Measurements from ENCODE around the gene SERP1.
"Not testable (repeated sequence)": the region's sequence is repeated elsewhere in the genome, so short reads cannot be mapped to it uniquely, and the experiment has no call there.

The SERP1 gene

GRCh38 chr3:150538324-150539208 is 7.7 kb downstream of the SERP1 start:
- DNase-seq, result no peak

GRCh38 chr3:150535204-150535603 is 11.1 kb downstream of the SERP1 start:
- no peak for DNase-seq

- DNase-seq, result no peak
Measured at GRCh38 chr3:150531775-150532174, 14.5 kb downstream of the SERP1 start.

GRCh38 chr3:150528354-150528797 is 17.9 kb downstream of the SERP1 start:
- no peak for DNase-seq

DNA sequence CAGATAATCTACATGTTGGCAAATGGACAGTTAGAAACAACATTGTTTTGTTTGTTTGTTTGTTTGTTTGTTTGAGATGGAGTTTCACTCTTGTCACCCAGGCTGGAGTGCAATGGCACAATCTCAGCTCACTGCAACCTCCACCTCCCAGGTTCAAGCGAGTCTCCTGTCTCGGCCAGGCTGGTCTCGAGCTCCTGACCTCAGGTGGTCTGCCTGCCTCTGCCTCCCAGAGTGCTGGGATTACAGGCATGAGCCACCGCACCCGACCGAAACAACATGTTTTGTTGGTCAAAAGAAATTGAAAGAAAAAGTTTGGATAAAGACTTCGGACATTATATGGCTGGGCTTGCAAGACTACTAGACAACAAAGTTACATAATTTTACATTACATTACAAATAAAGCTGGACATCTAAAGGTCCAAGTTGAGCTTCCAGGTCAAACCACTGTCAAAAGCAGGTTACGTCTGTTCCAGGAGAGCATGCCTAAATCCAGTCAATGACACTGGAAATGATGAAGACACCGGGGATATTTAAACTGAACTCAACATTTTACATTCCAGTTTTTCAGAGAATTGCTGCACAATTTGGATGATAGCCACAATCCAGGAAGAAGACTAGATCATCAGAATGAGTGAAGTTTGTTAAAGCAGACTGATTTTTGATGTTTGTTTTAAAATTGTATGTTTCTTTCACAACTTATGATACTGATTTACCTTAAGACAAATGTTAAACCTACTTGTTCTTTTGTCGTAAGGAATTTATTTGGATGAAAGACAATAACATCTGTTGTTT is 18.6 kb downstream of the SERP1 start:
- no peak for DNase-seq

DNA sequence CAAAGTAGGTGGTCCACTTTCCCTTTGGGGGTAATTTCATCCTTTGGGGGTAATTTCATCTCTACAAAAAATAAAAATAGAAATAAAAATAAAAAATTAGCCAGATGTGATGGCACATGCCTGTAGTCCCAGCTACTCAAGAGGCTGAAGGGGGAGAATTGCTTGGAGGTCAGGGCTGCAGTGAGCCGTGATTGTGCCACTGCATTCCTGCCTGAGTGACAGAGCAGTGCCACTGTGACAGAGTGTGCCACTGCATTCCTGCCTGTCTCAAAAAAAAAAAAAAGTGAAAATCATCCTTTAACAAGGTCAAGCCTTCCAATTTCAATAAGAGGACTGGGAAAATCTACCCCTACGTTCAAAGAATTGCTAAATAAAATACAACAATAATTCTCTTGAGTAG is 22.8 kb downstream of the SERP1 start:
- no peak for DNase-seq

- DNase-seq, result no peak
Measured at GRCh38 chr3:150521463-150521862, 24.8 kb downstream of the SERP1 start.

DNA sequence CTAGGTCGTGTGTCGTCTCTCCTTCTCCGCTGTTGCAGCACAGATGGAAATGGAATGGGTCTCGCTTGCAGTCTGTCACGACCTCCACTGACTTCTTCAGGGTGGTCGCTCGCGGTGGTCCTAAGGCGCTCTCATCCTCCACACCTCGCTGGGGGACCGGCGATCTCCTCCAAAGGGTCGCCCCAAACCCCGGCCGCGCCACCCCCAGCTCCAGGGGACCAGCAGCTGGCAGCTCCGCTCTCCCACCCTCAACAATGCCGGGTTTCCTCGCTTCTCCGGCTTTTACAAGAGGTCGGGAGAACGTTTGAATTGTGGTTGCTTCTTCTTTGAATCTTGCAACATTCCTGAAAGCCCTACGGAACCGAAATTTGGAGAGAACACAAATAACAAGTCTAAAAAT is 25.9 kb downstream of the SERP1 start:
- no peak for DNase-seq

DNA sequence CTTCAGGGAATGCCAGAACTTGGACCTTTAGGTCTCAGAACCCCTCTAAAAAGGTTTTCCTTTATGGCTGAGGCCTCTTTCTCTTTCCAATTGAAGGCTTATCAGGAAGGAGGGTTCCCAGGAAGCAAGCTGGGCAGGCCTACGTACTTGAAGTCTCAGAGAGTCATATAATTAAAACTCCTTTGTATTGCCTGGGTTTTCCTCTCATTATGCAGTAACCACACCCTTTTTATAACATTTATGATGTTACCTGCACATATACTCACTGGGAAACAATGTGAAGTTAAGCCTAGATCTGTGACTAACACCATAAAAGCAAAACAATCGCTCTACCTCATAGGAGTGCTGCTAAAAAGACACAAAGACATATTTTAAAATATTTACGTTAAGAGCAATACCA is 27.3 kb downstream of the SERP1 start:
- DNase-seq, result no peak

DNA sequence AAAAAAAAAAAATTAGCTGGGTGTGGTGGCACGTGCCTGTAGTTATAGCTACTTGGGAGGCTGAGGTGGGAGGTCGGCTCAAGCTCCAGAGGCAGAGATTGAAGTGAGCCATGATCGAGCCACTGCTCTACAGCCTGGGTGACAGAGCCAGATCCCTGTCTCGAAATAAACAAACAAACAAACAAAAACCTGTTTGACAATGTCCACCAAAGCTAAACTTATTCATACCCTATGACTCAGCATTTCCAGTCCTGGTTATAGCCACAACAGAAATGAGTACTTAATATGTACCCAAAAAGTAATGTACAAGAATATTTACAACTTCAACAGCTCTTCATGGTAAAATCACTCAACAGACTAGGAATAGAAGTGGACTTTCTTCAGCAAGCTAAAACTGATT is 31.1 kb downstream of the SERP1 start:
- no peak for DNase-seq

GRCh38 chr3:150511122-150511821 is 35.0 kb downstream of the SERP1 start:
- no peak for DNase-seq

DNA sequence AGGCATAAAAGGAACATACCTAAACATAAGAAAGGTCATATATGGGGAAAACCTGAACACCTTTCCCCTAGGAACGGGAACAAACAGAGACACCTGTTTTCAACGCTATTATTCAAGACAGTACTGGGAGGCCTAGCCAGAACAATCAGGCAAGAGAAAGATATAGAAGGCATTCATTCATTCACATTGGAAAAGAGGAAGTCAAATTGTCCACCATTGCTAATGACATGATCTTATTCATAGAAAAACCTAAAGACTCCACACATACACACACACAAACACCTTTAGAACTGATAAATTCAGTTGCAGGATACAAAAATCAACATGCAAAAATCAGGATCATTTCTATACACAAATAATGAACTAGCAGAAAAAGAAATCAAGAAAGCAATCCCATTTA is 36.5 kb downstream of the SERP1 start:
- no peak for DNase-seq

- DNase-seq, result no peak
Measured at GRCh38 chr3:150508401-150508800, 37.9 kb downstream of the SERP1 start.

DNA sequence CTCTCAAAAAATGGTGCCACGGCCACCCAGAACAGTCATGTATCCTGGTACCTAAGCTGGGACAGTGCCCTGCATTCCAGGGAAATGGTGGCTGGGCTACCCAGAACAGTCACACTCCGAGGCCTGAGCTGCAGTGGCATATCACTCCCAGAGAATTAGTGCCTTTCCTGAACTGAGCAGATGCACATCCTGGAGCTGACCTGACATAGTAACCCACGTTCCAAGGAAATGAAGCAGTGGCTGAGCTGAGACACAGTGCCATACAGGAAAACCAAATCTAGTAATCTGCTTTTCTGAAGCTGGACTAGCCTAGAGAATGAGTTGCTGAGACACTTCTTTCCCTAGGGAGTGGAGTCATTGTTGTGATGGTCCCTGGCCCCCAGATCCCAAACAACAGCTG is 41.8 kb downstream of the SERP1 start:
- DNase-seq, result no peak

GRCh38 chr3:150503402-150504099 is 42.7 kb downstream of the SERP1 start:
- DNase-seq, result no peak

- not testable (repeated sequence) for DNase-seq
Measured at GRCh38 chr3:150500960-150501359, 45.3 kb downstream of the SERP1 start.

GRCh38 chr3:150497956-150498355 is 48.3 kb downstream of the SERP1 start:
- no peak for DNase-seq

DNA sequence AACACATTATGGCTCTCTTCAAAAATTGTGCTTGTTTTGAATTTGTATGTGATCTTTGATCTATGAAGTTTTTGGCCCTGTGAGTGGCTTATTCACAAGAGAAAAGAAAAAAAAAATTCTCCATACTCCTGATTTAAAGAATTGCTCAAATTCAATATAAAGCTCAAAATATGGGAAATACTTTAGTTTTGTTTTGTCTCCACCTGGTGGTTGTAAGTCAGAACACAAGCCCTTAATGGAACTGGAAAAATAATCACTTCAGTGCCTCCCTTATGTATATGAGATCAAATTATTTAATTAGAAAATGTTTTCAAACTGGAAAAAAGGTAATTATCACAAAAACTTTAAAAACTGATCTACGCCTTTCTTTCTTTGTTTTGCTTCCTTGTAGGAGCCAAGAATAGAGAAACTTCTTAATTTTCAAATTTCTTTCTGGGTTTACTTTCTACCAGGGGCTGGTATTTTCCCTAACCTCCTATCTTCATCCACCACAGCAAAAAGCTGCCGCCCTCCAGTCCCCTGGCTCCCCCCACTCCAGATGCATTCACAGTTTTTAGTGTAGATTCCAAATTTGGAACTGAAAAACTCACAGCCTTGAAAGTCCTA is 50.6 kb downstream of the SERP1 start:
- DNase-seq, result peak; percentile 57

GRCh38 chr3:150495149-150495548 is 51.1 kb downstream of the SERP1 start:
- DNase-seq, result no peak

GRCh38 chr3:150494411-150494977 is 51.8 kb downstream of the SERP1 start:
- DNase-seq, result no peak

Data from NCI-H1436 (cell line).